GM18505 (cell line): Measurements from ENCODE around the gene SETD9.

ENCODE experiments used
- ATAC-seq: cut with Tn5 transposase; IDR thresholded peaks from one replicate; pipeline ENCODE4 v1.9.1; 2021; ENCODE audit not compliant: unreplicated experiment
- POLR2A ChIP-seq: IDR thresholded peaks from 4 replicates; pipeline ENCODE4 v1.6.1; 2011; ENCODE audit warnings: borderline replicate concordance; ENCODE audit not compliant: insufficient read depth, insufficient read length; ENCODE audit errors: extremely low read depth

Gene SETD9

GRCh38 chr5:56910210-56910965 is 992 bp downstream of the SETD9 start:
- ATAC-seq = peak; percentile 16
- TF ChIP-seq POLR2A = no peak

- no peak for TF ChIP-seq POLR2A
- no peak for ATAC-seq
Measured at GRCh38 chr5:56913766-56914165, 4.4 kb downstream of the SETD9 start.

DNA sequence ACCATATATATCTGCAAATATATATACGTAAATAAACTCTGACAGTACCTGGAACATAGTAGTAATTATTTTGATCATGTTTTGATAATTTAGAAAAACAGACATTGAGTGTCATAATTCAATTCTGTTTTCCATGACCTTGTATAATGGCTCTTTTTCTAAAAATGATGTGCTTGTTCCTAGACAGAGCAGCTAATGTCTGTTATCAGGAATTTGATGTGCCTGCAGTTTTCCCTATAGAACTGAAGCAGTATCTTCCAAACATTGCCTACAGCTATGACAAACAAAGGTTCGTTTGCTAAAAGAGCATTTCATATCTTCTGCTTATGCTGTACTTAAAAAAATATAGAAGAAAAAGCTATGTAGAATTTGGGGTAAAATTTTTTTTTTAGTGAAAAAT is 5.3 kb downstream of the SETD9 start:
- ATAC-seq = no peak
- no peak for TF ChIP-seq POLR2A

DNA sequence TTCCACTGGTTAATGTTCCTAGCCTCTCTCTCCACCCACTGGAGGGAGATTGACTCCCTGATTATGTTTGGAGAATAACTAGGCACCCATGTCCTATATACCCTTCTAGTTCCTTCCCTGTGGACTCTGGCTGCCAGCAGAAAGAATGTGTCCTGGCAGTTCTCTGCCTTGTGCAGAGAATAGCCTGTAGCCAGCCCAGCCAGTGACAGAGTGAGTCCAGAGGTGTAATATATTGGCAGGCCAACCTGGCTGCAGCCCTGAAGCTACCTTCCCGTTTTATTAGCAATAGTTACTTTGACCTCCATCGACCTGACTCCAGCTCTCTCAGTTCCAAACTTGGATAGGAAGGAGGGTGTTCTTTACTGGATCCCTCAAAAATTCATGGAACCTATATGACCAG is 8.1 kb downstream of the SETD9 start:
- ATAC-seq = no peak
- TF ChIP-seq POLR2A = no peak

GRCh38 chr5:56918054-56918453 is 8.7 kb downstream of the SETD9 start:
- TF ChIP-seq POLR2A = no peak
- no peak for ATAC-seq

GRCh38 chr5:56919942-56920662 is 10.7 kb downstream of the SETD9 start:
- ATAC-seq = no peak
- TF ChIP-seq POLR2A = no peak

- no peak for ATAC-seq
- TF ChIP-seq POLR2A = no peak
Measured at GRCh38 chr5:56922922-56923321, 13.5 kb downstream of the SETD9 start.

DNA sequence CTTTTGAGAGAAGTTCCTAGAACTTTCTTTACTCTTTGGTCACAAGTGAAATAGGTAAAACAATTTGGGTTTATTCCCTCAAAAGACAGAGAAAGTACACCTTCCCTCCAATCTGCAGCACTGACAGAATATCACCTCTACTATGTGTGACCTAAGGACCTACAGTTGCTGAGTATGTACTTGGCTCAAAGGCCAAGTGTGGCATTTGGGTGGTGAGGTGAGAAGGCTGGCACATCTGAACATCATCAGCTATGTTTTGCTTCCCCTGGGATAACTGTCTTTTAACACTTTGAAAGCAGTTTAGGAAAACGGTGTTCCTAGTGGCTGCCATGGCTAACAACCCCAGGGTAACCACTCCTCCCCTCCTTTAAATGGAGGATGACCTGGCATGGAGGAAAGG is 24.9 kb downstream of the SETD9 start:
- no peak for TF ChIP-seq POLR2A
- no peak for ATAC-seq

DNA sequence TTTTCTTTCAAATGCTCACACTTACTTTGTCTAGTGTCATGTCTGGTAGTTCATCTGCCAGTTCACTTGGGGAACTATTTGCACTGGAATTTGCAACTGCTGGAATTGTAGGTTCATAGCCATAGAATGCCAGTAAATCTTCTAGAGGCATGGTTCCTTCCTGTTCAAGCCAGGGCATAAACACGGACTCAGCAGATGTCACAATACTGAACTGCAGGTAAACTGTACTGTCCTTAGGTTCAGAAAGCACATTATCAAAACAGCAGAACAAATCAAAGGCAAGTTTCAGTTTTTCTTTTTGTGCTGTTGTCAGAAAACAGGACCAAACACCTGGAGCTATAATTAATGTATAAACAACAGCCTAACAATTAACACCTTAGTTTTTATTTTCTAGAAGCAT is 29.5 kb downstream of the SETD9 start:
- no peak for ATAC-seq

GRCh38 chr5:56941981-56942380 is 32.6 kb downstream of the SETD9 start:
- TF ChIP-seq POLR2A = no peak
- ATAC-seq = no peak

More for the DNA sequence above, 29.5 kb downstream of the SETD9 start:
- TF ChIP-seq POLR2A = no peak

- no peak for ATAC-seq
- no peak for TF ChIP-seq POLR2A
Measured at GRCh38 chr5:56947052-56947451, 37.7 kb downstream of the SETD9 start.

GRCh38 chr5:56950626-56951125 is 41.3 kb downstream of the SETD9 start:
- no peak for TF ChIP-seq POLR2A
- no peak for ATAC-seq

GRCh38 chr5:56951126-56951945 is 41.9 kb downstream of the SETD9 start:
- peak; percentile 44 for ATAC-seq

More at GRCh38 chr5:56951126-56951945, 41.9 kb downstream of the SETD9 start:
- TF ChIP-seq POLR2A = no peak
